HG03460 (cell line): ENCODE data around the gene ABCC10.
"Not testable (repeated sequence)": the region's sequence is repeated elsewhere in the genome, so short reads cannot be mapped to it uniquely, and the experiment has no call there.

Experiments used
- ATAC-seq: cut with Tn5 transposase; IDR thresholded peaks from one replicate; pipeline ENCODE4 v1.9.1; 2021; ENCODE audit not compliant: unreplicated experiment

ABCC10 gene

GRCh38 chr6:43410776-43411175, 16.6 kb upstream of the ABCC10 start:
- ATAC-seq, result not testable (repeated sequence)

- ATAC-seq, result no peak
Observed at GRCh38 chr6:43412541-43412940, 14.8 kb upstream of the ABCC10 start.

- no peak for ATAC-seq
Observed at GRCh38 chr6:43413002-43413401, 14.3 kb upstream of the ABCC10 start.

- not testable (repeated sequence) for ATAC-seq
Observed at GRCh38 chr6:43415275-43415674, 12.1 kb upstream of the ABCC10 start.

GRCh38 chr6:43416935-43417334, 10.4 kb upstream of the ABCC10 start:
- no peak for ATAC-seq

- ATAC-seq, result no peak
Observed at GRCh38 chr6:43420012-43420709, 7.2 kb upstream of the ABCC10 start.

- ATAC-seq, result no peak
Observed at GRCh38 chr6:43421831-43422230, 5.5 kb upstream of the ABCC10 start.

- ATAC-seq, result not testable (repeated sequence)
Observed at GRCh38 chr6:43425083-43425482, 2.3 kb upstream of the ABCC10 start.

- ATAC-seq, result no peak
Observed at GRCh38 chr6:43426928-43427405, 374 bp upstream of the ABCC10 start.

GRCh38 chr6:43428112-43428570, 800 bp downstream of the ABCC10 start:
- no peak for ATAC-seq

- no peak for ATAC-seq
Observed at GRCh38 chr6:43428874-43429273, 1.5 kb downstream of the ABCC10 start.

- no peak for ATAC-seq
Observed at GRCh38 chr6:43432009-43432945, 4.9 kb downstream of the ABCC10 start.

- ATAC-seq, result no peak
Observed at GRCh38 chr6:43433148-43433547, 5.8 kb downstream of the ABCC10 start.

GRCh38 chr6:43434001-43434840, 6.9 kb downstream of the ABCC10 start:
- ATAC-seq, result no peak

- ATAC-seq, result no peak
Observed at GRCh38 chr6:43434943-43435342, 7.6 kb downstream of the ABCC10 start.

GRCh38 chr6:43435682-43436437, 8.5 kb downstream of the ABCC10 start:
- no peak for ATAC-seq

GRCh38 chr6:43436577-43437282, 9.4 kb downstream of the ABCC10 start:
- ATAC-seq, result no peak

- ATAC-seq, result no peak
Observed at GRCh38 chr6:43437700-43438099, 10.4 kb downstream of the ABCC10 start.

- ATAC-seq, result no peak
Observed at GRCh38 chr6:43442935-43443334, 15.6 kb downstream of the ABCC10 start.

GRCh38 chr6:43444036-43444435, 16.7 kb downstream of the ABCC10 start:
- ATAC-seq, result no peak
